Activated effector memory CD4-positive, alpha-beta T cell treated with Interleukin-2 at 50 U/mL for 16 hours (primary cell): ENCODE data around the gene COQ5.
"Not testable (repeated sequence)": the region's sequence is repeated elsewhere in the genome, so short reads cannot be mapped to it uniquely, and the experiment has no call there.

Experiments
- DNase-seq: peaks from one replicate; pipeline ENCODE4 v3.0.0-alpha.2; 2020

The COQ5 gene

GRCh38 chr12:120528861-120529525 lies at the start of gene COQ5:
Gene COQ5 (minus strand): TSS chr12:120529158. CDS start chr12:120529141, 17 bp downstream.
- DNase-seq = peak; percentile 76

GRCh38 chr12:120574106-120574505 lies 45.1 kb upstream of the COQ5 start:
- no peak for DNase-seq

GRCh38 chr12:120573560-120573959 lies 44.6 kb upstream of the COQ5 start:
- no peak for DNase-seq

- DNase-seq = no peak
Observed at GRCh38 chr12:120571299-120571698, 42.3 kb upstream of the COQ5 start.

- no peak for DNase-seq
Observed at GRCh38 chr12:120563495-120563894, 34.5 kb upstream of the COQ5 start.

GRCh38 chr12:120562906-120563305 lies 33.9 kb upstream of the COQ5 start:
- DNase-seq = no peak

GRCh38 chr12:120557589-120557988 lies 28.6 kb upstream of the COQ5 start:
- DNase-seq = no peak

- DNase-seq = no peak
Observed at GRCh38 chr12:120554678-120555077, 25.7 kb upstream of the COQ5 start.

GRCh38 chr12:120546050-120546386 lies 17.1 kb upstream of the COQ5 start:
- no peak for DNase-seq

GRCh38 chr12:120544691-120545090 lies 15.7 kb upstream of the COQ5 start:
- no peak for DNase-seq

GRCh38 chr12:120542166-120542565 lies 13.2 kb upstream of the COQ5 start:
- DNase-seq = no peak

GRCh38 chr12:120540445-120540844 lies 11.5 kb upstream of the COQ5 start:
- DNase-seq = no peak

- DNase-seq = no peak
Observed at GRCh38 chr12:120539303-120539702, 10.3 kb upstream of the COQ5 start.

GRCh38 chr12:120538281-120539156 lies 9.6 kb upstream of the COQ5 start:
- DNase-seq = no peak

- DNase-seq = no peak
Observed at GRCh38 chr12:120537856-120538220, 8.9 kb upstream of the COQ5 start.

- DNase-seq = peak; percentile 15
Observed at GRCh38 chr12:120536064-120536791, 7.3 kb upstream of the COQ5 start.

- peak; percentile 39 for DNase-seq
Observed at GRCh38 chr12:120534703-120535655, 6.0 kb upstream of the COQ5 start.

GRCh38 chr12:120534203-120534702 lies 5.3 kb upstream of the COQ5 start, which contains the start of gene RNF10:
Gene RNF10 (plus strand): TSS chr12:120534356. CDS start chr12:120534812, 456 bp downstream.
- peak; percentile 59 for DNase-seq

GRCh38 chr12:120532701-120533238 lies 3.8 kb upstream of the COQ5 start:
- DNase-seq = no peak

GRCh38 chr12:120530418-120530761 lies 1.4 kb upstream of the COQ5 start:
- not testable (repeated sequence) for DNase-seq

- DNase-seq = no peak
Observed at GRCh38 chr12:120529641-120530417, 871 bp upstream of the COQ5 start.
